Measurements from ENCODE around the gene PHAF1. TPM values are rescaled to one million over a fixed set of nuclear protein-coding genes. Genes with fewer than 3 reads are reported as not detected.

Gene PHAF1
- total RNA-seq, 4 donors from 2014 or later, result 39.7 to 51.1 (median 46.8) TPM

- H3K4me3 ChIP-seq (ENCODE audit: low read depth, poor library complexity, severe bottlenecking), result no peak overlapping the region
- intact Hi-C loops (cut with DNase I; ENCODE audit: low total_unique reads), result no loop called here
- no peak for TF ChIP-seq CTCF (IDR thresholded peaks at IDR 0.05)
- no peak for TF ChIP-seq POLR2A (IDR thresholded peaks at IDR 0.05)
- DNase-seq (ENCODE audit: low spot score in 2 of 2), result no peak
- WGBS, 2 donors, result 84 to 90% methylated on average over 5 of the region's 5 CpGs
These were observed 56.9 kb downstream of the PHAF1 start for GRCh38 chr16:67166598-67167168.

DNA sequence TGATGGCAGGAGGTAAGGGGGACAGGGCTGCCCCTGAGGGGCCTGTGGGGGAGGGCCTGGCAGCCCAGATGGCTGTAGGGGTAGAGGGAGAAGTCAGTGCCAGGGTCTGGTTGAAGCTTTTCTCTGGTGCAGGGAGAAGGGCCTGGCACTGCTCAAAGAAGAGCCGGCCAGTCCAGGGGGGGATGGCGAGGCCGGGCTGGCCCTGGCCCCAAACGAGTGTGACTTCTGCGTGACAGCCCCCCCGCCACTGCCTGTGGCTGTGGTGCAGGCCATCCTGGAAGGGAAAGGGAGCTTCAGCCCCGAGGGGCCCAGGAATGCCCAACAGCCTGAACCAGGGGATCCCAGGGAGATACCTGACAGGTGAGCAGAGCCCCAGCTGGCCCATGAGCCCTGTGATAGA is 57.8 kb downstream of the PHAF1 start:
- no peak for DNase-seq (ENCODE audit: low spot score in 2 of 2)
- intact Hi-C loops (cut with DNase I; ENCODE audit: low total_unique reads), result no loop called here
- no peak overlapping the region for H3K4me3 ChIP-seq (ENCODE audit: low read depth, poor library complexity, severe bottlenecking)
- WGBS, 2 donors, result 88 to 95% methylated on average over 7 of the region's 7 CpGs
- TF ChIP-seq POLR2A (IDR thresholded peaks at IDR 0.05), result no peak
- TF ChIP-seq CTCF (IDR thresholded peaks at IDR 0.05), result no peak

DNA sequence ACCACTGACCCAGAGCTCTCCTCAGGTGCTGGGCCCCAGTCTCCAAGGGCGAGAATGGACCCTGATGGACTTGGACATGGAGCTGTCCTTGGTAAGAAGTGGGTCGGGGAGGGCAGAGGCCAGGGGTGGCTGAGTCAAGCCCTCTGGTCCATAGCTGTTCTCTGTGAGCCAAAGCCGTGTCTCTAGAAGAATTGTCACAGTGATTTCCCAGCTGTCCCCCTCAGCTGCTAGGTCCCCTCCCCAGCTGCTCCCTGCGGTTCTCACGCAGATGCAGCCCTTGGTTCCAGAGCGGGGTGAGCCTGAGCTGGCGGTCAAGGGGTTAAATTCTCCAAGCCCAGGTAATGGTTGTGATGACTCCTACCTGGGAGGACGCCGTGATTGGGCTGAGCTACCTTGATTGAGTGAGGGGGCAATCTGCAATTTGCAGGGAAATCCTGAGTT is 59.3 kb downstream of the PHAF1 start:
- intact Hi-C loops (cut with DNase I; ENCODE audit: low total_unique reads), result no loop called here
- no peak overlapping the region for H3K4me3 ChIP-seq (ENCODE audit: low read depth, poor library complexity, severe bottlenecking)
- WGBS, 2 donors, result 66 to 74% methylated on average over 9 of the region's 9 CpGs
- TF ChIP-seq POLR2A (IDR thresholded peaks at IDR 0.05) (no peak), CTCF (IDR thresholded peaks at IDR 0.05) (no peak)
- no peak for DNase-seq (ENCODE audit: low spot score in 2 of 2)

- DNase-seq (ENCODE audit: low spot score in 2 of 2), result no peak
- TF ChIP-seq CTCF (IDR thresholded peaks at IDR 0.05) (no peak), POLR2A (IDR thresholded peaks at IDR 0.05) (no peak)
- intact Hi-C loops (cut with DNase I; ENCODE audit: low total_unique reads), result no loop called here
- H3K4me3 ChIP-seq (ENCODE audit: low read depth, poor library complexity, severe bottlenecking), result peak overlapping the region; percentile 11
- WGBS, 2 donors, result 9 to 17% methylated on average over 22 to 24 of the region's 24 CpGs
These were observed 60.0 kb downstream of the PHAF1 start for GRCh38 chr16:67169642-67170167.

DNA sequence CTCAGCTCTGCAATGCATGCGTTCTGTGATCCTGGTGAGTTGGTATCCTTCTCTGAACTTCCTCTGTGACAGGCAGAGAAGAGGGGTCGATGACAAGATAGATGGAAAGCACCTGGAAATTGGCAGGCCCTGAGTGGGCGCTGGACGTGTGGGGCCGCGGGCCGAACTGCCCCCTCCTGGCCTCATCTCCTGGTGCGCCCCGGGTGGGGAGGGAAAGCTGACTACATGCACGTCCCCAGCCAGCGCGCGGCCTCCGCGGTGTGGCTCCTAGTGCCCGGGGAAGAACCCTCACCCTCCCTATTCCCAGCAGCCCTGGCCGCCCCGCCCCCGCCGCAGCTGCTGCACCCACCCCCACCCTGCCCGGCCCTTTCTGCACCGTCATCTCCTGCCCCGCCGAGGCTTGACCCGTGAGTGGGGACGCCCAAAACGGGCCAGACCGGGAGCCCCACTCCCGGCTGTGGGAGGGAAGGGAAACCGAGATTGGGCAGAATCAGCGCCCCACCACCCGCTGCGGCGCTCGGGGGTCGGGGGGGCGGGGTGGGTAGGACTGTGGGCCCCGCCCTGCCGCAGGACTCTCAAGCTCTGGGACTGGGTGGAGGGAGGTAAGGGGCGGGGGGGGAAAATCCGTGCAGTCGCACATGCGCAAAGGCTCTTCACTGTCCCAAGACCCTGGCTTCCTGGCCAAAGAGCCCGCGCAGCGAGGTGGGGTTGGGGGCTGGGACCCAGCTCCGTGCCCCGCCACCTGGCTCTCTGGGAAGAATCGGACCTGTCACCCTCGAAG is 60.6 kb downstream of the PHAF1 start, which contains the start of gene NOL3:
Gene NOL3 (plus strand): TSS at position 371 of the 781 bp plus-strand sequence.
- WGBS, 2 donors, result 3% methylated on average over 21 to 29 of the region's 50 CpGs
- intact Hi-C loops (cut with DNase I; ENCODE audit: low total_unique reads), result no loop called here
- peak within 1 kb of the TSS; percentile 11 for H3K4me3 ChIP-seq (ENCODE audit: low read depth, poor library complexity, severe bottlenecking)
- TF ChIP-seq POLR2A (IDR thresholded peaks at IDR 0.05) (no peak), CTCF (IDR thresholded peaks at IDR 0.05) (no peak)
- peak; percentile 74 to 96 for DNase-seq (ENCODE audit: low spot score in 2 of 2)
